SJCRH30 (cell line): ENCODE measurements around the gene OR4K17. TPM values are rescaled to one million over a fixed set of nuclear protein-coding genes. Genes with fewer than 3 reads are reported as not detected.

Experiments used
- total RNA-seq: library from RNA; depleted of rRNA; stranded (reverse); fragments of >200 nt; shearing (Covaris generic); gene quantifications from 2 replicates; pipeline ENCODE4 v1.2.3, GENCODE V29; 2014; rRNA removed

The OR4K17 gene
- total RNA-seq, 1 experiment from 2014 or later, result 0.14 TPM

Other genes with a start within 250 kb of the OR4K17 start
- gene OR4K2, start 235.6 kb upstream of the OR4K17 start, total RNA-seq, result not detected in 2 replicates
- gene OR4K5, start 190.1 kb upstream of the OR4K17 start, total RNA-seq, result not detected in 2 replicates
- gene OR4K1, start 179.8 kb upstream of the OR4K17 start, total RNA-seq, result not detected in 2 replicates
- gene OR4K15, start 135.1 kb upstream of the OR4K17 start, total RNA-seq, result not detected in 2 replicates
- gene OR4Q2, start 108.6 kb upstream of the OR4K17 start, total RNA-seq, result not detected in 2 replicates
- gene OR4K14, start 91.4 kb upstream of the OR4K17 start, total RNA-seq, result not detected in 2 replicates
- not detected in 2 replicates for gene OR4K13, start 74.7 kb upstream of the OR4K17 start, total RNA-seq
- not detected in 2 replicates for gene OR4L1, start 50.7 kb upstream of the OR4K17 start, total RNA-seq
- not detected in 2 replicates for gene OR4N5, start 28.1 kb downstream of the OR4K17 start, total RNA-seq
- not detected in 2 replicates for gene OR11G2, start 80.2 kb downstream of the OR4K17 start, total RNA-seq
- gene OR11H6, start 113.0 kb downstream of the OR4K17 start, total RNA-seq, result not detected in 2 replicates
- not detected in 2 replicates for gene OR11H7, start 118.2 kb downstream of the OR4K17 start, total RNA-seq
- not detected in 2 replicates for gene OR11H4, start 128.5 kb downstream of the OR4K17 start, total RNA-seq
- 11.3 and 12.6 TPM in 2 replicates for gene TTC5, start 195.2 kb downstream of the OR4K17 start, total RNA-seq
- gene CCNB1IP1, start 222.5 kb downstream of the OR4K17 start, total RNA-seq, result 98.4 and 109 TPM in 2 replicates
- 41.2 and 44.4 TPM in 2 replicates for gene PARP2, start 232.9 kb downstream of the OR4K17 start, total RNA-seq